ENCODE results near the gene DAZ4.
"Not testable (repeated sequence)": the region's sequence is repeated elsewhere in the genome, so short reads cannot be mapped to it uniquely, and the experiment has no call there.

DAZ4 gene

DNA sequence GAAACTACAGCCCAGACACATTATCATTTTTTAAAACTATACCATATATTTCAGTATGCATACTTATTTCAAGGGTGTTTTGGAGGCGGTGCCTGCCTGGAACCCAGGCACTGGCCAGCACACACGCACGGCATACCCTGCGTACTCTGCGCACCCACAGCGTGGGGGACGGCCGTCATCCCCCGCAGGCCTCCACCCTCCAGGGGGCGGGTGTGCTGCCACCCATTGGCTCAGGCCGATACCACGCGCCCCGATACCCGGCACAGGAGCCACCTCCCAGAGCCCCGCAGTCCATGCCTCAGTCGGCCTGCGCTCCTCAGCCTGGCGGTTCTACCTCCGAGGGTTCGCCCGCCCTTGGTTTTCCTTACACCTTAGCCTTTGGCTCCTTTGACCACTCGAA is at the start of gene DAZ4:
Gene DAZ4 (plus strand): TSS at position 301 of the 400 bp plus-strand sequence. CDS start 208 bp downstream, outside the sequence.
- DNase-seq (ENCODE audit: low read depth in 2 of 2), result not testable (repeated sequence)

- DNase-seq (ENCODE audit: low read depth in 2 of 2), result not testable (repeated sequence)
Observed at GRCh38 chrY:24813293-24813692, 20.4 kb upstream of the DAZ4 start, which contains the start of gene DAZ3. Gene DAZ3, minus strand, starts transcription at chrY:24813393. Its CDS starts 208 bp downstream, at chrY:24813185.

- DNase-seq (ENCODE audit: low read depth in 2 of 2), result not testable (repeated sequence)
Observed at GRCh38 chrY:24821836-24822235, 11.9 kb upstream of the DAZ4 start.

DNA sequence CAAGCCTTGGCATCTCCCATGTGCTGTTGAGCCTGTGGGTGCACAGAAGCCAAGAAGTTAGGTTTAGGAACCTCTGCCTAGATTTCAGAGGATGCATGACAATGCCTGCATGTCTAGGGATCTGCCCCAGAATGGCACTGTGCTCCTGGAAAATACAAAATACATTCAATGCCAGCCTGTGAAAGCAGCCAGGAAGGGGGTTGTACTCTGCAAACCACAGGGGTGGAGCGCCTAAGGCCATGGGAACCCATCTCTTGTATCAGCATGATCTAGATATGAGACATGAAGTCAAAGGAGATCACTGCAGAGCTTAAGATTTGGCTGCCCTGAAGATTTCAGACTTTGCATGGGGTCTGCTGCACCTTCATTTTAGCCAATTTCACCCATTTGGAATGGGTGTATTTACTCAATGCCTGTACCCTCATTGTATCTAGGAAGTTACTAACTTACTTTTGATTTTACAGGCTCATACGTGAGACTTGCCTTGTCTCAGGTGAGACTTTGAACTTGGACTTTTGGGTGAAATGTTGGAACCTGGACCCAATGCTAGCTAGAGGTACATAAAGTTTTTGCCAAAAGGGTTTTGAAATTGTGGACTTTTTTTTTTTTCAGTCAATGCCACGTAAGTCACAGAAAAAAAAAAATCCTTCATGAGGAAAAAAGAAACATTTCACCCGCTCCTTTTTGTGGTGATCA is 9.4 kb upstream of the DAZ4 start:
- not testable (repeated sequence) for DNase-seq (ENCODE audit: low read depth in 2 of 2)

DNA sequence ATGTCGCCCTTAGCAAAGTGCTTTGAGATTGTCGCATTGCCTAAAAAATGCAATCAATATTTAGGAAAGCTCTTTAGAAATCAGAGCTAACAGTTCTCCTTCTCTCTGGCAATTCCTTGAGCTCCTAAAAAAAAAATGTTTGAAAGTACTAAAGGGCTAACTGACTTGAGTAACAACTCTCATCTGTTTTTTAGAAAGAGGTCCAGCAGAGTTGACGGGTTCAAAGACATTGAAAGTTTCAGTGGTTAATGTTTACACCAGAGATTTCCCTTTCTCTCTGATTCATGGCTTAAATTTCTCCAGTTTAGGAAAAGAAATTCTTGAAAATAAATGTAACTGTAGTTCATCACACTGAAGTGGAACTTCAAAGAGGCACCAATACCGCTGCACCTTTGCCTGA is 8.7 kb upstream of the DAZ4 start:
- DNase-seq (ENCODE audit: low read depth in 2 of 2), result not testable (repeated sequence)
